ENCODE data around the gene OPA1. TPM values are rescaled to one million over a fixed set of nuclear protein-coding genes. Genes with fewer than 3 reads are reported as not detected.

The OPA1 gene
- total and polyA plus RNA-seq, 2 of the 4 experiments (the other 2 are of a cell fraction), result 17.8 to 73.7 TPM

DNA sequence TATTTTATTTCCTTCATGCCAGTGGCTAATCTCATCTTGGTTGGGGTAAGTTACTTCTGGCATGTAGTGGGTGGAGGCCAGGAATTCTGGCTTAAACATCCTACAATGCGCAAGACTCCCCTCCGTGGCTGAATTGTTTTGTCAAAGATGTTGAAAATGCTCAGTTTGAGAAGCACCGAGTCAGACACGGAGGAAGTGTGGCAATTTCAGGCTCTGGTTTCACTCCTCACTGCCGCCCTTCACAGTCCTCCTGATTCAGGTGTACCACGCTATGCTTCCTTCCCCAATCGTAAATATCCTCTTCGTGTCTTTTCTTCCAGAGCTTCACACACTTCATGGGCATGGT, 150.7 kb downstream of the OPA1 start:
- TF ChIP-seq MAFK (IDR thresholded peaks at IDR 0.05; ENCODE audit: low read depth, low read length) (no peak), BHLHE40 (IDR thresholded peaks at IDR 0.05; ENCODE audit: low read depth, low read length) (no peak), USF2 (IDR thresholded peaks at IDR 0.05; ENCODE audit: low read depth, low read length) (no peak), FOS (IDR thresholded peaks at IDR 0.05; ENCODE audit: low read depth, low read length) (no peak), RCOR1 (IDR thresholded peaks at IDR 0.05; ENCODE audit: insufficient replicate concordance, low read length) (no peak), POLR2A (IDR thresholded peaks at IDR 0.05; ENCODE audit: low read depth, low read length) (no peak), MAZ (IDR thresholded peaks at IDR 0.05; ENCODE audit: borderline replicate concordance, low read depth, low read length) (no peak), SMC3 (IDR thresholded peaks at IDR 0.05; ENCODE audit: low read depth, low read length) (no peak), CEBPB (IDR thresholded peaks at IDR 0.05; ENCODE audit: low read depth, low read length) (no peak), RAD21 (IDR thresholded peaks at IDR 0.05; ENCODE audit: low read length) (no peak), RFX5 (IDR thresholded peaks at IDR 0.05; ENCODE audit: low read depth, low read length) (no peak), NFE2L2 (IDR thresholded peaks at IDR 0.05; ENCODE audit: low read depth, low read length) (no peak), MXI1 (IDR thresholded peaks at IDR 0.05; ENCODE audit: borderline replicate concordance, low read depth, low read length) (no peak), CHD1 (IDR thresholded peaks at IDR 0.05; ENCODE audit: low read depth, low read length) (no peak)
- TF ChIP-seq, protein P1, sequence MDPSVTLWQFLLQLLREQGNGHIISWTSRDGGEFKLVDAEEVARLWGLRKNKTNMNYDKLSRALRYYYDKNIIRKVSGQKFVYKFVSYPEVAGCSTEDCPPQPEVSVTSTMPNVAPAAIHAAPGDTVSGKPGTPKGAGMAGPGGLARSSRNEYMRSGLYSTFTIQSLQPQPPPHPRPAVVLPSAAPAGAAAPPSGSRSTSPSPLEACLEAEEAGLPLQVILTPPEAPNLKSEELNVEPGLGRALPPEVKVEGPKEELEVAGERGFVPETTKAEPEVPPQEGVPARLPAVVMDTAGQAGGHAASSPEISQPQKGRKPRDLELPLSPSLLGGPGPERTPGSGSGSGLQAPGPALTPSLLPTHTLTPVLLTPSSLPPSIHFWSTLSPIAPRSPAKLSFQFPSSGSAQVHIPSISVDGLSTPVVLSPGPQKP (IDR thresholded peaks at IDR 0.05; ENCODE audit: borderline replicate concordance, low read depth, low read length), result no peak
- TF ChIP-seq, protein P2, sequence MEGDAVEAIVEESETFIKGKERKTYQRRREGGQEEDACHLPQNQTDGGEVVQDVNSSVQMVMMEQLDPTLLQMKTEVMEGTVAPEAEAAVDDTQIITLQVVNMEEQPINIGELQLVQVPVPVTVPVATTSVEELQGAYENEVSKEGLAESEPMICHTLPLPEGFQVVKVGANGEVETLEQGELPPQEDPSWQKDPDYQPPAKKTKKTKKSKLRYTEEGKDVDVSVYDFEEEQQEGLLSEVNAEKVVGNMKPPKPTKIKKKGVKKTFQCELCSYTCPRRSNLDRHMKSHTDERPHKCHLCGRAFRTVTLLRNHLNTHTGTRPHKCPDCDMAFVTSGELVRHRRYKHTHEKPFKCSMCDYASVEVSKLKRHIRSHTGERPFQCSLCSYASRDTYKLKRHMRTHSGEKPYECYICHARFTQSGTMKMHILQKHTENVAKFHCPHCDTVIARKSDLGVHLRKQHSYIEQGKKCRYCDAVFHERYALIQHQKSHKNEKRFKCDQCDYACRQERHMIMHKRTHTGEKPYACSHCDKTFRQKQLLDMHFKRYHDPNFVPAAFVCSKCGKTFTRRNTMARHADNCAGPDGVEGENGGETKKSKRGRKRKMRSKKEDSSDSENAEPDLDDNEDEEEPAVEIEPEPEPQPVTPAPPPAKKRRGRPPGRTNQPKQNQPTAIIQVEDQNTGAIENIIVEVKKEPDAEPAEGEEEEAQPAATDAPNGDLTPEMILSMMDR (conservative IDR thresholded peaks at IDR 0.05; ENCODE audit: low read depth, low read length), result no peak
- dilution Hi-C loops (cut with HindIII; ENCODE audit: low sequenced_read_pairs, unreplicated experiment), result no loop called here
- DNase-seq, result no peak

More for the DNA sequence above, 150.7 kb downstream of the OPA1 start:
- H3K23ac ChIP-seq (ENCODE audit: low read depth, low read length), result no peak overlapping the region
- no peaks in the 10 kb centered on the region for H3K4me1 ChIP-seq (ENCODE audit: control insufficient read depth, insufficient read depth, low read length)
- no peak overlapping the region for H4K8ac ChIP-seq (ENCODE audit: low read depth in 2 of 2, low read length in 2 of 2)
- no peak overlapping the region for H3K9ac ChIP-seq (ENCODE audit: low read depth, low read length)
- ChIA-PET POLR2A (ENCODE audit: unreplicated experiment) (no interaction called here), CTCF (no interaction called here)
- H4K91ac ChIP-seq (ENCODE audit: insufficient read depth, low read depth, low read length), result no peak overlapping the region
- H3K36me3 ChIP-seq (ENCODE audit: control insufficient read depth, insufficient read depth, low read length), result no peaks in the 10 kb centered on the region
- H2BK5ac ChIP-seq (ENCODE audit: low read depth, low read length, poor library complexity, severe bottlenecking), result no peak overlapping the region
- no peak overlapping the region for H3K4me2 ChIP-seq (ENCODE audit: low read depth, low read length)
- no peak overlapping the region for H3K4me3 ChIP-seq (ENCODE audit: insufficient read depth, low read depth, low read length)
- no peaks in the 10 kb centered on the region for H3K9me3 ChIP-seq (ENCODE audit: control insufficient read depth, insufficient read depth, low read length)
- no peak overlapping the region for H2BK120ac ChIP-seq (ENCODE audit: low read depth, low read length)
- no peak overlapping the region for H3K14ac ChIP-seq (replicated peaks; ENCODE audit: low read depth, low read length)
- no peak overlapping the region for H2AK9ac ChIP-seq (replicated peaks; ENCODE audit: low read depth, low read length, poor library complexity)
- in situ Hi-C loops (cut with MboI; ENCODE audit: low sequenced_read_pairs) (no loop called here), intact Hi-C loops (cut with micrococcal nuclease) (no loop called here)
- no peaks in the 10 kb centered on the region for H3K9me1 ChIP-seq (ENCODE audit: insufficient read depth, low read length)
- ATAC-seq (ENCODE audit: low read depth), result no peak
- no peaks in the 10 kb centered on the region for H3K79me1 ChIP-seq (ENCODE audit: low read depth in 1 of 2, low read length in 2 of 2)
- H3K4ac ChIP-seq (ENCODE audit: low read depth, low read length), result no peak overlapping the region
- H2BK15ac ChIP-seq (ENCODE audit: low read depth, low read length), result no peak overlapping the region
- no peak overlapping the region for H3K27ac ChIP-seq (ENCODE audit: insufficient read depth, low read length)
- WGBS, 2 experiments (ENCODE audit: extremely low coverage in 2 of 2, insufficient read length in 1 of 2), result no CpG with 5 or more reads among the region's 8 CpGs
- no peaks in the 10 kb centered on the region for H4K20me1 ChIP-seq (ENCODE audit: insufficient read depth, low read length)
- H3K56ac ChIP-seq (ENCODE audit: extremely low read depth, insufficient read depth, low read length), result no peak overlapping the region
- no peak overlapping the region for H2AK5ac ChIP-seq (ENCODE audit: low read depth, low read length)
- no peak overlapping the region for H2BK20ac ChIP-seq (ENCODE audit: low read depth, low read length)
- no peak overlapping the region for H2AFZ ChIP-seq (replicated peaks; ENCODE audit: low read length, poor library complexity)
- BruUV-seq (replicated peaks), result no TSS peak
- no peak overlapping the region for H3K18ac ChIP-seq (ENCODE audit: low read depth, low read length)
- peaks cover 17% of the 10 kb centered on the region for H3K27me3 ChIP-seq (ENCODE audit: control insufficient read depth, insufficient read depth, low read length)
- no peak overlapping the region for H4K5ac ChIP-seq (ENCODE audit: low read depth, low read length)
